Mesenchymal stem cell (in vitro differentiated cells and primary cell): ENCODE data around the gene CFAP299.
A peak's percentile ranks its signal among the peaks of the same experiment; 100 is the strongest.

Experiments
- DNase-seq: peaks from one replicate; pipeline ENCODE4 v3.0.0-alpha.2; 2013
- H2AFZ ChIP-seq: one replicate; pipeline ENCODE4 v1.6.1; 2013; ENCODE audit warnings: low read depth, mild to moderate bottlenecking, control low read depth, inconsistent platforms, low read length, moderate library complexity
- H2AK5ac ChIP-seq: 2 replicates; pipeline ENCODE4 v1.6.1; 2013; ENCODE audit warnings: low read length, moderate library complexity, mild to moderate bottlenecking, inconsistent platforms; ENCODE audit not compliant: severe bottlenecking
- H2BK120ac ChIP-seq: one replicate; pipeline ENCODE4 v1.6.1; 2013; ENCODE audit warnings: low read depth, mild to moderate bottlenecking, inconsistent platforms, low read length, moderate library complexity
- H2BK12ac ChIP-seq, 2 experiments: one replicate each; pipeline ENCODE4 v1.6.1; 2013; ENCODE audit warnings: inconsistent platforms in 2 of 2, low read length in 2 of 2, mild to moderate bottlenecking in 2 of 2, moderate library complexity in 2 of 2, control low read depth in 1 of 2
- H2BK15ac ChIP-seq: one replicate; pipeline ENCODE4 v1.6.1; 2013; ENCODE audit warnings: mild to moderate bottlenecking, low read depth, inconsistent platforms; ENCODE audit not compliant: poor library complexity, severe bottlenecking
- H2BK5ac ChIP-seq: 2 replicates; pipeline ENCODE4 v1.6.1; 2013; ENCODE audit warnings: low read depth, mild to moderate bottlenecking, low read length, control low read depth, inconsistent platforms; ENCODE audit not compliant: poor library complexity, severe bottlenecking
- H3K14ac ChIP-seq, 2 experiments: one replicate each; pipeline ENCODE4 v1.6.1; 2013; ENCODE audit warnings: inconsistent platforms in 2 of 2, low read length in 2 of 2, control low read depth in 1 of 2, mild to moderate bottlenecking in 1 of 2, moderate library complexity in 1 of 2
- H3K18ac ChIP-seq, 2 experiments: one replicate each; pipeline ENCODE4 v1.6.1; 2013; ENCODE audit warnings: inconsistent platforms in 2 of 2, low read length in 2 of 2, control low read depth in 1 of 2, low read depth in 1 of 2, mild to moderate bottlenecking in 1 of 2
- H3K23ac ChIP-seq, 2 experiments: one replicate each; pipeline ENCODE4 v1.6.1; 2013; ENCODE audit warnings: inconsistent platforms in 2 of 2, low read length in 2 of 2, mild to moderate bottlenecking in 2 of 2, moderate library complexity in 2 of 2, control low read depth in 1 of 2
- H3K27ac ChIP-seq: 2 replicates; pipeline ENCODE4 v1.5.1; 2013; ENCODE audit warnings: mild to moderate bottlenecking, moderate library complexity, low read length, control low read depth, inconsistent platforms; ENCODE audit not compliant: poor library complexity, severe bottlenecking
- H3K27me3 ChIP-seq, 2 experiments: 2 replicates each; pipeline versions ENCODE4 v1.6.1 to v1.7.0; 2013; ENCODE audit warnings: low read length in 2 of 2, mild to moderate bottlenecking in 2 of 2, moderate library complexity in 2 of 2, control low read depth in 1 of 2, inconsistent platforms in 1 of 2; ENCODE audit not compliant: control insufficient read depth in 1 of 2, insufficient read depth in 1 of 2
- H3K36me3 ChIP-seq, 2 experiments: 2 replicates each; pipeline versions ENCODE4 v1.6.1 to v1.7.0; 2013; ENCODE audit warnings: low read length in 2 of 2, control low read depth in 1 of 2, inconsistent platforms in 1 of 2, low read depth in 1 of 2, mild to moderate bottlenecking in 1 of 2; ENCODE audit not compliant: insufficient read depth in 2 of 2, control insufficient read depth in 1 of 2
- H3K4ac ChIP-seq, 2 experiments: one replicate each; pipeline ENCODE4 v1.6.1; 2013; ENCODE audit warnings: inconsistent platforms in 2 of 2, low read length in 2 of 2, mild to moderate bottlenecking in 2 of 2, moderate library complexity in 2 of 2, control low read depth in 1 of 2, low read depth in 1 of 2
- H3K4me1 ChIP-seq: 2 replicates; pipeline ENCODE4 v1.6.1; 2013; ENCODE audit warnings: low read depth, low read length, control low read depth; ENCODE audit not compliant: control insufficient read depth, insufficient read depth
- H3K4me2 ChIP-seq: 2 replicates; pipeline ENCODE4 v1.6.1; 2013; ENCODE audit warnings: low read length, mild to moderate bottlenecking, inconsistent platforms; ENCODE audit not compliant: poor library complexity, severe bottlenecking
- H3K4me3 ChIP-seq, 2 experiments: 2 replicates each; pipeline versions ENCODE4 v1.5.1 to v1.7.0; 2013; ENCODE audit warnings: low read length in 2 of 2, mild to moderate bottlenecking in 2 of 2, control low read depth in 1 of 2, low read depth in 1 of 2; ENCODE audit not compliant: insufficient read depth in 1 of 2
- H3K79me1 ChIP-seq: replicated peaks from 2 replicates; pipeline ENCODE4 v1.6.1; 2013; ENCODE audit warnings: mild to moderate bottlenecking, control low read depth, low read length, inconsistent platforms; ENCODE audit not compliant: poor library complexity, severe bottlenecking
- H3K9ac ChIP-seq: 2 replicates; pipeline ENCODE4 v1.7.0; 2013; ENCODE audit warnings: mild to moderate bottlenecking, low read length, moderate library complexity
- H3K9me3 ChIP-seq: 2 replicates; pipeline ENCODE4 v1.7.0; 2013; ENCODE audit warnings: mild to moderate bottlenecking, low read length; ENCODE audit not compliant: control insufficient read depth
- H4K8ac ChIP-seq: one replicate; pipeline ENCODE4 v1.6.1; 2013; ENCODE audit warnings: inconsistent platforms, mild to moderate bottlenecking, low read length, moderate library complexity
- H4K91ac ChIP-seq: one replicate; pipeline ENCODE4 v1.6.1; 2013; ENCODE audit warnings: mild to moderate bottlenecking, low read length, inconsistent platforms
- WGBS: methylation state at CpG from one replicate; pipeline ENCODE4 v1.1.7; 2013; ENCODE audit warnings: mixed read lengths; 5-methylcytosine and 5-hydroxymethylcytosine counted together

CFAP299 gene

DNA sequence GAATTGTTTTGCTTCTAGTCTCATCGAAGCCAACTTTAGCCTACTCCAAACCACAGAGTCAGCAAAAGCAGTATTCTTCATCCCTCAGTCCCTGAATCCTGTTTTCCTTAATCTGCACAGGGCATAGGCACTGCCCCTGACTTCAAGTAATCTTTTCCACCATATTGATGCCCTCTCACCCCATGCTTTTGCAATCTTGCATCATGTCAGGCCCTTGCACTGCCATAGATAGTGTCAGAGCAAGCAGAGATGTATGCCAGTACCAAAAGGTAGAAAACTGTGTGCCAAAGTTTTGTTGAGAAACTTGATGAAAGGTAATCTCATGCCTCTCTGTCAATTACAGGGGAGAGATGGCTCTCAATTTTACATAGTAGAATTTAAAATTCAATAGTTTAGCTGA lies 131.1 kb downstream of the CFAP299 start:
- Histone ChIP-seq H3K9ac (no peak overlapping the region), H2BK5ac (no peak overlapping the region), H3K27me3 (no peaks in the 10 kb centered on the region), H3K4me3 (no peak overlapping the region), H3K23ac (no peak overlapping the region), H3K79me1 (no peaks in the 10 kb centered on the region), H3K18ac (no peak overlapping the region), H3K4ac (no peak overlapping the region), H4K91ac (no peak overlapping the region), H2AFZ (no peak overlapping the region), H2AK5ac (no peak overlapping the region), H4K8ac (no peak overlapping the region), H3K4me2 (no peak overlapping the region), H3K9me3 (no peaks in the 10 kb centered on the region), H3K36me3 (no peaks in the 10 kb centered on the region), H2BK12ac (no peak overlapping the region), H3K14ac (no peak overlapping the region), H3K27ac (no peak overlapping the region), H2BK120ac (no peak overlapping the region), H3K4me1 (no peaks in the 10 kb centered on the region), H2BK15ac (no peak overlapping the region)
- 83% methylated on average over 1 of the region's 1 CpG for WGBS
- DNase-seq: no peak

DNA sequence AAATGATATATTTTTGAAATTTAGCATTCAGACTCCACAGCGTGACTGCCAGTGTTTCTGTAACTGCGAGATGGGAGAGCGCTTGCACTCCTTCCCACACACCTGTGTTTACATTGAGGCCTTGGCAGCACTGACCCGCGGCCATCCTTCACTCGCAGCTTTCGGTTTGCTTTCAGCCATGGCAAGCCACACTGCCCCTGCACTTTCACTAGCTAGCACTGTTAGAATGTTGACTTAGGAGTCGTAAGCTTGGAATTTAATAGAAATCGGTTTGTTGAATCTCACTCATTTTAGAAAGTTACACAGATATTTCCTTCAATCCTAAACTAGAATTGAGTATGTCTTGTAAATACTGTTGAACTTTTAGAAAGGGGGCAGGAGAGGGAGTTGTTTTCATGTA lies 136.2 kb downstream of the CFAP299 start:
- Histone ChIP-seq H2BK15ac (no peak overlapping the region), H2AK5ac (no peak overlapping the region), H3K27ac (peak overlapping the region; percentile 11), H4K8ac (no peak overlapping the region), H3K9me3 (no peaks in the 10 kb centered on the region), H2AFZ (no peak overlapping the region), H3K14ac (no peak overlapping the region), H3K23ac (no peak overlapping the region), H3K9ac (peak overlapping the region; percentile 60), H3K36me3 (no peaks in the 10 kb centered on the region), H3K18ac (no peak overlapping the region), H3K4me1 (no peaks in the 10 kb centered on the region), H3K4ac (no peak overlapping the region), H3K27me3 (no peaks in the 10 kb centered on the region), H2BK120ac (no peak overlapping the region), H3K79me1 (no peaks in the 10 kb centered on the region), H4K91ac (no peak overlapping the region), H2BK12ac (no peak overlapping the region), H3K4me3 (peak overlapping the region in 1 of 2 experiments; percentile 74), H2BK5ac (no peak overlapping the region), H3K4me2 (peak overlapping the region; percentile 16)
- 25% methylated on average over 7 of the region's 9 CpGs for WGBS
- DNase-seq: peak; percentile 15

DNA sequence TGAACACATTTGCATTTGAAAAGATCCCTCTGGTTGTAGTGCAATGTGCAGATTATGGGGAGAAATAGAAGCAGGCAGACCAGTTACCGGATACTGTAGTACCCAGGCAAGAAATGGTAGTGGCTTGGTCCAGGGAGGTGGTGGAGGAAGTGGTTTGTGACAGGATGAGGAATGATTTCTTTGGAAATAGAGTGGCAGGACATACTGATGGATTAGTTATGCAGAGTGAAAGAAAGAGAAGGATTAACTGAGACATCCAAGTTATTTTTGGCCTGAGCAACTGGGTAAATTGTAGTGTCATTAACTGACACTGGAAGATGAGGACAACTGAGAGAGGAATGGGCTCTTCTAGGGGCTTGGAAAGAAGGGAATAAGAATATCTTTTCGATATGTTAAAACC lies 139.7 kb downstream of the CFAP299 start:
- WGBS: 89% methylated on average over 2 of the region's 2 CpGs
- H2BK15ac ChIP-seq: no peak overlapping the region
- no peak overlapping the region for H3K23ac ChIP-seq
- H3K14ac ChIP-seq: no peak overlapping the region
- H3K4me1 ChIP-seq: no peaks in the 10 kb centered on the region
- no peak overlapping the region for H4K8ac ChIP-seq
- H3K4me2 ChIP-seq: no peak overlapping the region
- no peak overlapping the region for H3K9ac ChIP-seq
- H3K4ac ChIP-seq: no peak overlapping the region
- H2BK12ac ChIP-seq: no peak overlapping the region
- no peaks in the 10 kb centered on the region for H3K9me3 ChIP-seq
- H3K27me3 ChIP-seq: no peaks in the 10 kb centered on the region
- no peaks in the 10 kb centered on the region for H3K79me1 ChIP-seq
- H2BK120ac ChIP-seq: no peak overlapping the region
- H4K91ac ChIP-seq: no peak overlapping the region
- no peak overlapping the region for H3K18ac ChIP-seq
- H3K4me3 ChIP-seq: no peak overlapping the region
- H3K36me3 ChIP-seq: no peaks in the 10 kb centered on the region
- no peak for DNase-seq
- no peak overlapping the region for H2BK5ac ChIP-seq
- no peak overlapping the region for H3K27ac ChIP-seq
- H2AK5ac ChIP-seq: no peak overlapping the region
- H2AFZ ChIP-seq: no peak overlapping the region

DNA sequence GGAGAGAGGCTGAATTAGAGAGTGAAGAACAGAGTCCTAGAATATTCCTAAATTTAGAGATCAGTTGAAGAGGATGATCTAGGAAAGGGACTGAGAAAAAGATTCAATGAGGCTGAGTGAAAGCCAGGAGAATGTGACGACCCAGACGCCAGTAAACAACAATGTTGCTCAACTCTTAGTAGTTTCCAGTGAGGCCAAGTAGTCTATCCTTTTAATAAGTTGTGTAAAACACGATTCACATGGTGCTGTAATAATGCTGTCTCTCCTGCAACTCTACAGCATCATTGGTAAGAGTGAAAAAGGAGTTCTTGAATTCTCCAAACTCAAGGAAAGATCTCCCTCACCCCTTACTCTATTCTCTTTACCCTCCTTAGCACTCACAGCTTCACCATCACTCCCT lies 140.3 kb downstream of the CFAP299 start:
- no peak for DNase-seq
- H2AK5ac ChIP-seq: no peak overlapping the region
- H4K91ac ChIP-seq: no peak overlapping the region
- no peaks in the 10 kb centered on the region for H3K4me1 ChIP-seq
- no peak overlapping the region for H2BK120ac ChIP-seq
- H2BK15ac ChIP-seq: no peak overlapping the region
- H3K9ac ChIP-seq: no peak overlapping the region
- no peak overlapping the region for H3K4me3 ChIP-seq
- H2BK12ac ChIP-seq: no peak overlapping the region
- H2BK5ac ChIP-seq: no peak overlapping the region
- H3K14ac ChIP-seq: no peak overlapping the region
- H3K9me3 ChIP-seq: no peaks in the 10 kb centered on the region
- 77% methylated on average over 3 of the region's 3 CpGs for WGBS
- H3K79me1 ChIP-seq: no peaks in the 10 kb centered on the region
- H4K8ac ChIP-seq: no peak overlapping the region
- no peak overlapping the region for H2AFZ ChIP-seq
- H3K4ac ChIP-seq: no peak overlapping the region
- no peak overlapping the region for H3K18ac ChIP-seq
- H3K27ac ChIP-seq: no peak overlapping the region
- no peak overlapping the region for H3K4me2 ChIP-seq
- no peak overlapping the region for H3K23ac ChIP-seq
- H3K27me3 ChIP-seq: no peaks in the 10 kb centered on the region
- H3K36me3 ChIP-seq: no peaks in the 10 kb centered on the region
